ENCODE results near the gene GIT2.
"Not testable (repeated sequence)": the region's sequence is repeated elsewhere in the genome, so short reads cannot be mapped to it uniquely, and the experiment has no call there.

GIT2 gene

DNA sequence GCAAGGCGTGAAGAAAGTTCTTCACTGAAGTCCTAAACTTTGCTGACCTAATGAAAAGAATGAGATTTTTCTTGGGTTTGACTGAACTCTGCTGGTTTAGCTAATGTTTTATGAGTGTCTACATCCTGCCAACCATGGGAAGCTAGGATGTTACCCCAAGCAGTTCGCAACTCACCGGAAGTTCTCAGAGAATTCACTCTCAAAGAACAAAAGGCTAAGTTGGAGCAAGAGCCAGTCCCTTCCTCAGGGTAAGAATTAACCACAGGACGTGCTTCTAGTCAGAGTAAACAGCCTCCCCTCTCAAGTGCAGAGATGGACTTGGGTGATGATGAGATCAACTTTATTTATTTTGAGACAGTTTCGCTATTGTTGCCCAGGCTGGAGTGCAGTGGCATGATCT, 58.8 kb downstream of the GIT2 start:
- H3K4me3 ChIP-seq (ENCODE audit: low read depth, low read length) = no peak overlapping the region
- TF ChIP-seq, protein P1, sequence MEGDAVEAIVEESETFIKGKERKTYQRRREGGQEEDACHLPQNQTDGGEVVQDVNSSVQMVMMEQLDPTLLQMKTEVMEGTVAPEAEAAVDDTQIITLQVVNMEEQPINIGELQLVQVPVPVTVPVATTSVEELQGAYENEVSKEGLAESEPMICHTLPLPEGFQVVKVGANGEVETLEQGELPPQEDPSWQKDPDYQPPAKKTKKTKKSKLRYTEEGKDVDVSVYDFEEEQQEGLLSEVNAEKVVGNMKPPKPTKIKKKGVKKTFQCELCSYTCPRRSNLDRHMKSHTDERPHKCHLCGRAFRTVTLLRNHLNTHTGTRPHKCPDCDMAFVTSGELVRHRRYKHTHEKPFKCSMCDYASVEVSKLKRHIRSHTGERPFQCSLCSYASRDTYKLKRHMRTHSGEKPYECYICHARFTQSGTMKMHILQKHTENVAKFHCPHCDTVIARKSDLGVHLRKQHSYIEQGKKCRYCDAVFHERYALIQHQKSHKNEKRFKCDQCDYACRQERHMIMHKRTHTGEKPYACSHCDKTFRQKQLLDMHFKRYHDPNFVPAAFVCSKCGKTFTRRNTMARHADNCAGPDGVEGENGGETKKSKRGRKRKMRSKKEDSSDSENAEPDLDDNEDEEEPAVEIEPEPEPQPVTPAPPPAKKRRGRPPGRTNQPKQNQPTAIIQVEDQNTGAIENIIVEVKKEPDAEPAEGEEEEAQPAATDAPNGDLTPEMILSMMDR (IDR thresholded peaks at IDR 0.05; ENCODE audit: insufficient read depth, low read depth, low read length, missing control alignments) = no peak
- no peak for DNase-seq (ENCODE audit: low read depth)

DNA sequence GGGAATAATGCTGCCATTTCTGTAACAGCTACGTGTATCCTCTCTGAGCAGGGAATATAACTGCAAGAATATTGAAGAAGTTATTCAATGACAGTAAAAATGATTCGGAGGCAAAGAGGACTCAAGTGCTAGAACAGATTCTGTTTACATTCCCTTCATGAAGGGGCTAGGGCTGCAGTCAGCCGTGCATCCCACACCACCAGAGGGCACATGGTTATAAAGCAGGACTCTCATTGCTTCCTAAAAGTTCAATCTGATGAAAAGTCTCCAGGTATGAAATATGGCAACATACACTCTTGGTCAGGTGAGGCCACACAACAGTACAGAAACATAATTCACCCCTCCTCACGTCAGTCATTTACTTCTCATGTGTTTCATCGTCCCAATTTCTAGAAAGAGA, 62.1 kb downstream of the GIT2 start:
- TF ChIP-seq, protein P1 (IDR thresholded peaks at IDR 0.05; ENCODE audit: insufficient read depth, low read depth, low read length, missing control alignments) = peak; percentile 24
- DNase-seq (ENCODE audit: low read depth) = peak; percentile 12

GRCh38 chr12:109932878-109933503, 63.2 kb downstream of the GIT2 start:
- H3K4me3 ChIP-seq (ENCODE audit: low read depth, low read length) = no peak overlapping the region
- no peak for DNase-seq (ENCODE audit: low read depth)
- TF ChIP-seq, protein P1 (IDR thresholded peaks at IDR 0.05; ENCODE audit: insufficient read depth, low read depth, low read length, missing control alignments) = no peak

More for the DNA sequence above, 62.1 kb downstream of the GIT2 start:
- H3K4me3 ChIP-seq (ENCODE audit: low read depth, low read length) = no peak overlapping the region

DNA sequence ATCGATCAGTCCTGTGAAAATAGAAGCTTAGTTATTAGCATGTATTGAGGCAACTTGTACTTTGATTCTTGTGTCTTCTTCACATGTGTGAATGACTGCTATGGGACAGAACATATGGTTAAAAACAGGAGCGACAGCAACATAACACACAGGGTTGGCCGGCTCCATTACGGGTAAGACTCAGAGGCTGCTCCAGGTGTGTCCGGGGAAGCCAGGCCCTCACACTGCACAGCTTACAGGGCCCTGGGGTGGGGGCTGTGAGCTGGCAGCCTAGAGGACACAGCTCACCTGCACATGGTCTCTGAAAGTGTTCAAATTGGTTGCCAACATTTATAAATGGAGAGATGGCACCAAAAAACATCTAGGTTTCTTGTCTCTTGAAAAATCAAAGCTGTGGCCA, 65.0 kb downstream of the GIT2 start:
- H3K4me3 ChIP-seq (ENCODE audit: low read depth, low read length) = no peak overlapping the region
- DNase-seq (ENCODE audit: low read depth) = no peak
- TF ChIP-seq, protein P1 (IDR thresholded peaks at IDR 0.05; ENCODE audit: insufficient read depth, low read depth, low read length, missing control alignments) = no peak

- H3K4me3 ChIP-seq (ENCODE audit: low read depth, low read length) = no peak overlapping the region
- TF ChIP-seq, protein P1 (IDR thresholded peaks at IDR 0.05; ENCODE audit: insufficient read depth, low read depth, low read length, missing control alignments) = no peak
- no peak for DNase-seq (ENCODE audit: low read depth)
Observed at GRCh38 chr12:109930028-109930800, 66.0 kb downstream of the GIT2 start.

DNA sequence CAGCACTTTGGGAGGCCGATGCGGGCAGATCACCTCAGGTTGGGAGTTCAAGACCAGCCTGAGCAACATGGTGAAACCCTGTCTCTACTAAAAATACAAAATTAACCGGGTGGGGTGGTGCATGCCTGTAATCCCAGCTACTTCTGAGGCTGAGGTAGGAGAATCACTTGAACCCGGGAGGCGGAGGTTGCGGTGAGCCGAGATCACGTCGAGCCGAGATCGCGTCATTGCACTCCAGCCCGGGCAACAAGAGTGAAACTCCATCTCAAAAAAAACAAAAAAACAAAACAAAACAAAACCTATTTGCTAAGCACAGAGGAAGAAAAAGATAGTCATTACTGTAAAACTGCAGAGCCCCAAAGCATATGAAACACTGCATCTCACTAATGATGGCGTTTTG, 66.8 kb downstream of the GIT2 start:
- not testable (repeated sequence) for DNase-seq (ENCODE audit: low read depth)

DNA sequence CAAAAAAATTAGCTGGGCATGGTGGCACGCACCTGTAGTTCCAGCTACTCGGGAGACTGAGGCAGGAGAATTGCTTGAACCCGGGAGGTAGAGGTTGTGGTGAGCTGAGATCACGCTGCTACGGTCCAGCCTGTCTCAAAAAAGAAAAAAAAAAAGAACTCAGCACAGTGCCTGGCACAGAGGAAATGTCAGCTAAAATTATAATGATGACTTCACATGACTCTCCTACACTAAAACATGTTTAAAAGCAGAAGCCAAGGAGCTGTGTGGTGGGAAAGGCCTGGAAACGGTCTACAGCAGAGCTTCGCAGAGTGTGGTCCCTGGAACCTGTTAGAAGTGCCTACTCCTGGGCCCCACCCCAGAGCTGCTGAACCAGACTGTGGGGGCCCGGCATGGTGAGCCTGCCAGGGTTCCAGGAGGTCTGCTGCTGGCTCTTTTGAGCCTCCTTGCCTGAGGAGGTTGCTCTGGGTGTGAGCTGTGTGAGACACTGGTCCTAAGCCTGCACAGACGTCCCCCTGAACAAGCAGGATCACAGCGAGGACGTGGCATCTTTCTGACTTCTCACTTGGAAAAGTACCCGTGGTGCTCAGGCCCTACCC, 68.0 kb downstream of the GIT2 start:
- no peak for DNase-seq (ENCODE audit: low read depth)
- no peak overlapping the region for H3K4me3 ChIP-seq (ENCODE audit: low read depth, low read length)
- TF ChIP-seq, protein P1 (IDR thresholded peaks at IDR 0.05; ENCODE audit: insufficient read depth, low read depth, low read length, missing control alignments) = no peak

More for the DNA sequence above, 66.8 kb downstream of the GIT2 start:
- H3K4me3 ChIP-seq (ENCODE audit: low read depth, low read length) = not testable (repeated sequence)

Measured in GM12865 (cell line).